Stimulated activated naive B cell treated with anti-CD40 and anti-IgM and Interleukin-4, amounts not matched to agents 10 μg/mL and 1 μg/mL and 100 μg/mL, for 72 hours (primary cell): ENCODE results near the gene GPR25.

ENCODE experiments used
- ATAC-seq, 2 donors: fragments of 150-1000 bp; cut with Tn5 transposase; replicated peaks; 2 replicates each; pipeline ENCODE4 v1.10.0; 2021; ENCODE audit warnings: moderate library complexity in 1 of 2
- DNase-seq: peaks from one replicate; pipeline ENCODE4 v3.0.0; 2021
- H3K27ac Mint-ChIP-seq: one replicate; pipeline ENCODE4 v1.8.0; 2022; ENCODE audit warnings: mild to moderate bottlenecking, mixed read lengths
- H3K27me3 Mint-ChIP-seq, 2 donors: one replicate each; pipeline ENCODE4 v1.8.0; 2022; ENCODE audit warnings: mixed read lengths in 2 of 2
- H3K36me3 Mint-ChIP-seq, 2 donors: one replicate each; pipeline ENCODE4 v1.8.0; 2022; ENCODE audit warnings: mixed read lengths in 2 of 2, mild to moderate bottlenecking in 1 of 2
- H3K4me1 Mint-ChIP-seq, 2 donors: one replicate each; pipeline ENCODE4 v1.8.0; 2022; ENCODE audit warnings: mixed read lengths in 2 of 2, mild to moderate bottlenecking in 1 of 2
- H3K4me3 Mint-ChIP-seq, 2 donors: one replicate each; pipeline ENCODE4 v1.8.0; 2022; ENCODE audit warnings: mild to moderate bottlenecking in 2 of 2, mixed read lengths in 2 of 2, moderate library complexity in 1 of 2
- H3K9me3 Mint-ChIP-seq, 2 donors: one replicate each; pipeline ENCODE4 v1.8.0; 2022; ENCODE audit warnings: mixed read lengths in 2 of 2, mild to moderate bottlenecking in 1 of 2

Gene GPR25

DNA sequence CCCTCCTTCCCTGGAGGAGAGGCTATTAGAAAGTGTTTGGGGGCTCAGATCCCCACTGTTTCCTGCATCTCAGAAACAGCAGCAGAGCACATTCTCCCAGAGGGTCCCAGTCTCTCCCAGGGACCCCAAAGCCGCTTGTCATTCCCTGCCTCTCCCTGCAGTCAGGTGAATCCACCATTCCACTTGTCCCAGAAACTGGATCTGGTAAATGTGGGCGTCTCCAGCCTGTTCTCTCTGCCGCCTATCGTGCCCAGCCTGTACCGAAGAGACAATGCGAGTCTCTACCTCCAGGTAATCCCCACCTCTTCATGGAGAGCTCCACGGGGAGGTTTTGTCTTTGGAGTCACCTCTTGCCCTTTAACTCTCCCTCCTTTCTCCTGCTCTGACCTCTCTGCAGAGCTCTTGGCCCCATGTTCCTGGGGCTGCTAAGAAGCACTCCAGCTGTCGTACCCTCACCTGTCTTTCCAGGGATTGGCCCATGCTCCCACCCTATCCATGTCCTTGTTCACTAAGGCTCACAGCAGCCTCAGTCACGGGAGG lies 48.9 kb downstream of the GPR25 start:
- Mint-ChIP-seq H3K4me3 (no peak overlapping the region), H3K36me3 (no peaks in the 10 kb centered on the region), H3K27ac (no peak overlapping the region), H3K27me3 (peaks cover 0 to 10% of the 10 kb centered on the region in 2 donors), H3K9me3 (no peaks in the 10 kb centered on the region), H3K4me1 (peaks cover 0 to 2% of the 10 kb centered on the region in 2 donors)
- DNase-seq (no peak), ATAC-seq (no peak)

- ATAC-seq (no peak), DNase-seq (no peak)
- Mint-ChIP-seq H3K4me3 (no peak overlapping the region), H3K9me3 (no peaks in the 10 kb centered on the region), H3K27me3 (peaks cover 0 to 10% of the 10 kb centered on the region in 2 donors), H3K36me3 (no peaks in the 10 kb centered on the region), H3K4me1 (peaks cover 0 to 2% of the 10 kb centered on the region in 2 donors), H3K27ac (no peak overlapping the region)
Measured at GRCh38 chr1:200922406-200922805, 49.6 kb downstream of the GPR25 start.

- Mint-ChIP-seq H3K4me3 (no peak overlapping the region), H3K27me3 (peaks cover 0 to 10% of the 10 kb centered on the region in 2 donors), H3K27ac (no peak overlapping the region), H3K4me1 (peaks cover 0 to 2% of the 10 kb centered on the region in 2 donors), H3K9me3 (no peaks in the 10 kb centered on the region), H3K36me3 (no peaks in the 10 kb centered on the region)
- DNase-seq (no peak), ATAC-seq (no peak)
Measured at GRCh38 chr1:200923601-200924000, 50.8 kb downstream of the GPR25 start.
